MM.1S (cell line): ENCODE measurements around the gene ADGRF1.

Source experiments
- CTCF ChIP-seq: fragments of 300-600 bp; sonication (generic); IDR thresholded peaks from 2 replicates; pipeline ENCODE4 v1.5.1; 2016; ENCODE audit warnings: antibody characterized with exemption, low read length, mixed read lengths
- EZH2 ChIP-seq: fragments of 300-600 bp; sonication (generic); optimal IDR thresholded peaks from 2 replicates; pipeline ENCODE3; 2017; ENCODE audit warnings: low read depth, mild to moderate bottlenecking, antibody characterized with exemption, low read length, mixed read lengths
- EZH2phosphoT487 ChIP-seq: fragments of 300-600 bp; sonication (generic); IDR thresholded peaks from 2 replicates; pipeline ENCODE4 v1.6.1; 2018; ENCODE audit warnings: antibody characterized with exemption, low read length

DNA sequence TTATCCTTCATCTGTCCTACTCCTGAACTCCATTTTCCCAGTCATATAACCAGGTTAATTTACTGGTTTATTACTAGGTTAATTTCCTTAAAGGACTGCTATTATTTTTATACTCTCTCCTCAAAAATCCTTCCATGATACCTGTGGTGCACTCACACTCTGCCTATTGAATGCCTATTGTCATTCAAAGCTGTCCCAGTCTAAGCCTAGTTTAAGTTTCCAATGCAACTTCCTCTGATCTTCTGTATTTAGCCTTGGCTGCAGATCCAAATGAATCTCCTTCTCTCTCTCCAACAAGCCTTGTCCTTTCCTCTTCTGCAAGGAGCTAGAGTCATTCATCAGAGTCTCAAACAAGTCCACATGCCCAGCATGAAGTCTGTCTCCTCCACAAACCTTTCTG lies 79.1 kb downstream of the ADGRF1 start:
- no peak for TF ChIP-seq CTCF
- TF ChIP-seq EZH2phosphoT487 = no peak
- TF ChIP-seq EZH2 = no peak
